Measurements from ENCODE around the gene KRT77. TPM values are rescaled to one million over a fixed set of nuclear protein-coding genes. Genes with fewer than 3 reads are reported as not detected.

KRT77 gene
- total RNA-seq, 4 donors from 2014 or later: not detected

DNA sequence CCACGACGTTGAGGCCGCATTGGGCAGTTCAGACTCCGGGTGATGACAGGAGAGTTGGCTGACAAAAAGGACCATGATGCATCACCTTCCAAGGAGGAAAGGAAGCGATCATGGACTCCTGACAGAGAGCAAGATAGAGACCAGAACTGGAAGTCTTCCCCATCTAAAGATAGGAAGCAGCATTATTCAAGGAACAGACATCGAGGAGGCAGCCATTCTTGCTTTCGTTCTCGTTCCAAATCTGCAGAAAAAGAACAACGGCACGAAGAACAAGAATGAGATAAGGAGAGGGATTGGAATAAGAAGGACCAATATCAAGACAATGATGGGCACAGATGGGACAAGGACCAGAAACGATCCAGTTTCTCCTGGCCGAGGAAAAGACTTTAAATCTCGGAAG, 27.1 kb upstream of the KRT77 start:
- Histone ChIP-seq H3K27me3 (no peaks in the 10 kb centered on the region), H3K4me1 (no peaks in the 10 kb centered on the region), H3K4me3 (no peak overlapping the region), H3K27ac (no peak overlapping the region), H3K9me3 (no peaks in the 10 kb centered on the region), H3K36me3 (no peaks in the 10 kb centered on the region)
- intact Hi-C loops (cut with DNase I; ENCODE audit: low total_unique reads): no loop called here
- no peak for DNase-seq
- TF ChIP-seq POLR2A (IDR thresholded peaks at IDR 0.05): no peak
- TF ChIP-seq, protein P1, sequence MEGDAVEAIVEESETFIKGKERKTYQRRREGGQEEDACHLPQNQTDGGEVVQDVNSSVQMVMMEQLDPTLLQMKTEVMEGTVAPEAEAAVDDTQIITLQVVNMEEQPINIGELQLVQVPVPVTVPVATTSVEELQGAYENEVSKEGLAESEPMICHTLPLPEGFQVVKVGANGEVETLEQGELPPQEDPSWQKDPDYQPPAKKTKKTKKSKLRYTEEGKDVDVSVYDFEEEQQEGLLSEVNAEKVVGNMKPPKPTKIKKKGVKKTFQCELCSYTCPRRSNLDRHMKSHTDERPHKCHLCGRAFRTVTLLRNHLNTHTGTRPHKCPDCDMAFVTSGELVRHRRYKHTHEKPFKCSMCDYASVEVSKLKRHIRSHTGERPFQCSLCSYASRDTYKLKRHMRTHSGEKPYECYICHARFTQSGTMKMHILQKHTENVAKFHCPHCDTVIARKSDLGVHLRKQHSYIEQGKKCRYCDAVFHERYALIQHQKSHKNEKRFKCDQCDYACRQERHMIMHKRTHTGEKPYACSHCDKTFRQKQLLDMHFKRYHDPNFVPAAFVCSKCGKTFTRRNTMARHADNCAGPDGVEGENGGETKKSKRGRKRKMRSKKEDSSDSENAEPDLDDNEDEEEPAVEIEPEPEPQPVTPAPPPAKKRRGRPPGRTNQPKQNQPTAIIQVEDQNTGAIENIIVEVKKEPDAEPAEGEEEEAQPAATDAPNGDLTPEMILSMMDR (IDR thresholded peaks at IDR 0.05): no peak

DNA sequence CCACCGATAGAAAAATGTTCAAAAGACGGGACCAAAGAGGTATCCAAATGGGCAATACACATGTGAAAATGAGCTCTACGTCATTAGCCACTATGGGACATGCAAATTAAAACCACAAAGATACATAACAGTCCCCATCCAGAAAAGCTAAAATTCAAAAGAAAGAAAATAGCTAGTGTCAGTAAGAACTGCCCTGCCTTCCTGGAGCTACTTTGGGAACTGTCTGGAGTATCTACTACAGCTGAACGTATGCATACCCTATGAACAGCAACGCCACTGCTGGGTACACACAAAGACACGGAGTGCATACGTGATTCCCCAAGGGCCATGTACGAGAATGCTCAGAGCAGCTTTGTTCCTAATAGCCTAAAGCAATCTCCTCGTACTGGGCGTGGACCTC, 25.8 kb upstream of the KRT77 start:
- H3K27me3 ChIP-seq: no peaks in the 10 kb centered on the region
- TF ChIP-seq POLR2A (IDR thresholded peaks at IDR 0.05): no peak
- TF ChIP-seq, protein P1 (IDR thresholded peaks at IDR 0.05): no peak
- H3K4me1 ChIP-seq: no peaks in the 10 kb centered on the region
- intact Hi-C loops (cut with DNase I; ENCODE audit: low total_unique reads): no loop called here
- no peak overlapping the region for H3K27ac ChIP-seq
- no peak for DNase-seq
- no peaks in the 10 kb centered on the region for H3K36me3 ChIP-seq
- no peak overlapping the region for H3K4me3 ChIP-seq
- H3K9me3 ChIP-seq: no peaks in the 10 kb centered on the region

DNA sequence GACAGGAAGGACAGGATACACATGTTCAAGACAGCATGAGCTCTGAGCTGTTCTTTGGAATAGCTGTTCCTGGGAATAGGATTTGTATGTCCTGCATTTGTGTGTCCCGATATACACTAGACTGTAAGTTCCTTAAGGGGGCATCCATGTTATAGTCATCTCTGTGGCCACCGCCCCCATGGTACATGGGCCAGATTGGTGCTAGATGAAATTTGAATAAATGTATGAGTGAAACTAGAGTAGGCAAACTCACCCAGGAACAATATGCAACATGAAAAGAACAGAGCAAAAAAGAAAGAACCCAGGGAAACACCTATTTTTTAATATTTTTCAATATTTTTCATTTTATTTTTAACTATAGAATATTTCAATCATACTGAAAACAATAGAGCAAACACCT, 25.1 kb upstream of the KRT77 start:
- Histone ChIP-seq H3K27ac (no peak overlapping the region), H3K36me3 (no peaks in the 10 kb centered on the region), H3K9me3 (no peaks in the 10 kb centered on the region), H3K27me3 (no peaks in the 10 kb centered on the region), H3K4me3 (no peak overlapping the region), H3K4me1 (no peaks in the 10 kb centered on the region)
- intact Hi-C loops (cut with DNase I; ENCODE audit: low total_unique reads): no loop called here
- no peak for TF ChIP-seq POLR2A (IDR thresholded peaks at IDR 0.05)
- TF ChIP-seq, protein P1 (IDR thresholded peaks at IDR 0.05): no peak
- DNase-seq: no peak

DNA sequence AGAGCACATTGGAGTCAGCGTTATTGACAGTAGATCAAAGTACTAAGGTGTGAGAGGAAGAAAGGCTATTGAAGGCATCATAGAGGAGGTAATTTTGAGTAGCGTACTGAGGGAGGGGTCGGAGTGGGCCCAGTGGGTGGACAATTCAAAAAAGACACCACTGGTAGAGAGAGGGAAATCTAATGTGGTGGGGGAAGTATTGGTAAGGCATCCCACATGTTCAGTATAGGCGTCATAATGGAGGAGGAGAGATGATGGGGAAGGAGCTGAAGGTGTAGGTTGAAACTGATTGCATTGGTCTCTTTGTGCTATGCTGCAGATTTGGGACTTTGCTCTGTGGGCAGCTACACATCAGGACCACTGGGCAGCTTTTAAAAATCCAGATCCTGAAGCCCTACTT, 23.7 kb upstream of the KRT77 start:
- intact Hi-C loops (cut with DNase I; ENCODE audit: low total_unique reads): no loop called here
- no peaks in the 10 kb centered on the region for H3K9me3 ChIP-seq
- no peaks in the 10 kb centered on the region for H3K36me3 ChIP-seq
- no peaks in the 10 kb centered on the region for H3K27me3 ChIP-seq
- no peak overlapping the region for H3K27ac ChIP-seq
- no peak overlapping the region for H3K4me3 ChIP-seq
- no peak for TF ChIP-seq POLR2A (IDR thresholded peaks at IDR 0.05)
- TF ChIP-seq, protein P1 (IDR thresholded peaks at IDR 0.05): no peak
- DNase-seq: no peak
- no peaks in the 10 kb centered on the region for H3K4me1 ChIP-seq

DNA sequence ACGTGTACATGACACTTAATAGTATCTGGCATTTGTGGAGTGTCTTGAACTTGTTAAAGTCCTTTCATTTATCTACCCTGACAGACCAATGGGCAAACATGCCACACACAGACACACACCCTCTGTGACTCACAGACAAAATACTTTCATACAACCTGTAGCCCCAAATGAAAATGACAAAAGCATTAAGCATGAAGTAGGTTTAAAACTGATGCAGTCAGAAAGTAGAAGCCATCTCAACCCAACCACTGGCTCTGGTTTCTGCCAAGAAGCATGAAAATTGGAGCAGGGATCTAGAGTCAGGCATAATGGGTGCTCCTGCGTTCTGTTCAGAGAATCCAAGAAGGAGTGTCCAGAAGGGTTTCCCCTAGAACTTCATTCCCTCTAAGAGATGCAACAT, 23.1 kb upstream of the KRT77 start:
- H3K27me3 ChIP-seq: no peaks in the 10 kb centered on the region
- H3K4me3 ChIP-seq: no peak overlapping the region
- intact Hi-C loops (cut with DNase I; ENCODE audit: low total_unique reads): no loop called here
- H3K27ac ChIP-seq: no peak overlapping the region
- no peak for TF ChIP-seq POLR2A (IDR thresholded peaks at IDR 0.05)
- TF ChIP-seq, protein P1 (IDR thresholded peaks at IDR 0.05): no peak
- no peaks in the 10 kb centered on the region for H3K9me3 ChIP-seq
- no peaks in the 10 kb centered on the region for H3K36me3 ChIP-seq
- no peaks in the 10 kb centered on the region for H3K4me1 ChIP-seq
- no peak for DNase-seq
